ENCODE results near the gene NLK. TPM values are rescaled to one million over a fixed set of nuclear protein-coding genes. Genes with fewer than 3 reads are reported as not detected.

Gene NLK
- total RNA-seq, 1 experiment from 2014 or later: 12.8 TPM

GRCh38 chr17:28124962-28125361, 82.5 kb downstream of the NLK start:
- Histone ChIP-seq H2AFZ (ENCODE audit: low read depth, low read length, poor library complexity, severe bottlenecking) (no peak overlapping the region), H3K27me3 (ENCODE audit: insufficient read depth, low read length) (no peaks in the 10 kb centered on the region), H3K9ac (ENCODE audit: low read length) (no peak overlapping the region), H3K79me2 (ENCODE audit: insufficient read depth, low read length) (no peaks in the 10 kb centered on the region), H3K36me3 (ENCODE audit: control insufficient read depth in 1 of 2, insufficient read depth in 2 of 2, low read length in 2 of 2) (no peaks in the 10 kb centered on the region), H3K9me3 (ENCODE audit: control insufficient read depth in 1 of 2, insufficient read depth in 1 of 2, low read depth in 1 of 2, low read length in 2 of 2) (no peaks in the 10 kb centered on the region), H3K9me2 (ENCODE audit: insufficient read depth) (no peaks in the 10 kb centered on the region), H3K27ac (ENCODE audit: low read depth, low read length) (no peak overlapping the region), H3K4me2 (ENCODE audit: low read length) (no peak overlapping the region), H3K4me1 (ENCODE audit: control insufficient read depth in 1 of 2, insufficient read depth in 2 of 2, low read length in 2 of 2) (no peaks in the 10 kb centered on the region), H4K20me1 (ENCODE audit: insufficient read depth) (no peaks in the 10 kb centered on the region), H3K4me3 (replicated peaks in 1 of 2; ENCODE audit: low read depth in 1 of 2, low read length in 2 of 2) (no peak overlapping the region)
- POLR2A ChIA-PET: interaction anchor here (1.0 kb wide), 1 partner anchor 9 kb away, joined by 3 read pairs; no protein-coding TSS in a partner anchor
- no peak for ATAC-seq
- TF ChIP-seq ELF1 (IDR thresholded peaks at IDR 0.05; ENCODE audit: borderline replicate concordance, low read depth) (no peak), ZNF274 (IDR thresholded peaks at IDR 0.05; ENCODE audit: low read depth, low read length) (no peak), FOSL1 (IDR thresholded peaks at IDR 0.05; ENCODE audit: low read depth) (no peak), CEBPB (IDR thresholded peaks at IDR 0.05; ENCODE audit: low read depth) (no peak), RAD21 (IDR thresholded peaks at IDR 0.05; ENCODE audit: low read depth) (no peak), REST (IDR thresholded peaks at IDR 0.05; ENCODE audit: low read depth) (no peak), CBX3 (IDR thresholded peaks at IDR 0.05; ENCODE audit: low read depth) (no peak), ZBTB33 (IDR thresholded peaks at IDR 0.05; ENCODE audit: extremely low read depth, insufficient replicate concordance, low read length) (no peak), ATF3 (IDR thresholded peaks at IDR 0.05) (no peak), SP1 (IDR thresholded peaks at IDR 0.05; ENCODE audit: low read depth) (no peak), CTCF (IDR thresholded peaks at IDR 0.05 in 2 of 3, conservative IDR thresholded peaks at IDR 0.05 in 1 of 3; ENCODE audit: borderline replicate concordance in 1 of 3, insufficient read depth in 1 of 3, low read depth in 2 of 3, low read length in 2 of 3) (no peak), JUND (IDR thresholded peaks at IDR 0.05) (no peak), POLR2AphosphoS5 (IDR thresholded peaks at IDR 0.05; ENCODE audit: low read depth, low read length) (no peak)
- RAD21 ChIA-PET (ENCODE audit: low non-redundant PET in 1 of 2, low total read pairs in 2 of 2, uncharacterized antibody in 2 of 2, unreplicated experiment in 2 of 2): no interaction called here
- CTCF ChIA-PET: no interaction called here
- BruUV-seq (replicated peaks): no TSS peak
- DNase-seq (ENCODE audit: low read depth, low spot score): no peak
- intact Hi-C loops (cut with micrococcal nuclease): no loop called here

Data from HCT116 (cell line).